Small intestine (tissue), 7 donors: ENCODE results near the gene KLHL30. TPM values are rescaled to one million over a fixed set of nuclear protein-coding genes. Genes with fewer than 3 reads are reported as not detected.

Source experiments
- DNase-seq, 2 donors: peaks; one replicate each; pipeline versions ENCODE4 v3.0.0 to v3.0.0-alpha.2; 2013
- FAIRE-seq: peaks from 2 replicates; lab custom pipeline; 2012; peaks lifted over from hg19 to GRCh38; lab: Jason Lieb, UNC
- H3K27ac ChIP-seq, 3 donors: one replicate each; pipeline ENCODE4 v1.5.1; 2013; ENCODE audit warnings: low read length in 2 of 3, mild to moderate bottlenecking in 2 of 3, control low read depth in 1 of 3, inconsistent platforms in 1 of 3, low read depth in 1 of 3, moderate library complexity in 1 of 3
- H3K27me3 ChIP-seq, 3 donors: one replicate each; pipeline ENCODE4 v1.6.1; 2013; ENCODE audit warnings: low read length in 3 of 3, inconsistent platforms in 1 of 3; ENCODE audit not compliant: control insufficient read depth in 3 of 3, insufficient read depth in 3 of 3
- H3K36me3 ChIP-seq, 3 donors: one replicate each; pipeline ENCODE4 v1.6.1; 2013; ENCODE audit warnings: low read length in 3 of 3, inconsistent platforms in 1 of 3, low read depth in 1 of 3, mild to moderate bottlenecking in 1 of 3, moderate library complexity in 1 of 3; ENCODE audit not compliant: control insufficient read depth in 3 of 3, insufficient read depth in 2 of 3
- H3K4me1 ChIP-seq, 3 donors: one replicate each; pipeline ENCODE4 v1.6.1; 2013; ENCODE audit warnings: low read length in 2 of 3, inconsistent platforms in 1 of 3, low read depth in 1 of 3, mild to moderate bottlenecking in 1 of 3, moderate library complexity in 1 of 3; ENCODE audit not compliant: control insufficient read depth in 3 of 3, insufficient read depth in 2 of 3
- H3K4me3 ChIP-seq, 3 donors: one replicate each; pipeline ENCODE4 v1.5.1; 2013; ENCODE audit warnings: low read length in 3 of 3, control low read depth in 1 of 3, inconsistent platforms in 1 of 3, low read depth in 1 of 3, mild to moderate bottlenecking in 1 of 3, moderate library complexity in 1 of 3
- H3K9me3 ChIP-seq, 2 donors: one replicate each; pipeline ENCODE4 v1.6.1; 2013; ENCODE audit warnings: low read depth in 1 of 2, low read length in 1 of 2; ENCODE audit not compliant: control insufficient read depth in 2 of 2, insufficient read depth in 1 of 2
- WGBS, 3 donors: extraction: QIAGEN DNeasy Blood & Tissue Kit; methylation state at CpG; one replicate each; pipeline ENCODE4 v1.1.7; 2013; 5-methylcytosine and 5-hydroxymethylcytosine counted together
- polyA plus RNA-seq, 4 donors: library from polyadenylated mRNA; stranded (reverse) in 3 of 4; unstranded in 1 of 4; fragments of 200-250 nt in 3 of 4; fragments of 120-200 nt in 1 of 4; gene quantifications; one replicate each; pipeline versions ENCODE4 v1.2.1 to v1.2.3, GENCODE V29; 2013
- donor health status: healthy with polysubstance abuse.
- donor health status: control.
- donor health status: control.
- donor health status: Bipolar disorder and iron deficiency.
- donor health status: healthy.

KLHL30 gene
- polyA plus RNA-seq, 4 donors, result 0.07 to 0.39 TPM; not detected in 2

GRCh38 chr2:238100821-238101771 is 37.4 kb upstream of the KLHL30 start:
- no peak overlapping the region for H3K4me3 ChIP-seq
- WGBS, 3 donors, result 91% methylated on average over 24 to 28 of the region's 28 CpGs
- no peaks in the 10 kb centered on the region for H3K9me3 ChIP-seq
- H3K36me3 ChIP-seq, result peaks cover 0 to 18% (median 0%) of the 10 kb centered on the region in 3 donors
- no peak overlapping the region for H3K27ac ChIP-seq
- H3K27me3 ChIP-seq, result no peaks in the 10 kb centered on the region
- DNase-seq (no peak), FAIRE-seq (no peak)
- peaks cover 0 to 3% (median 0%) of the 10 kb centered on the region in 3 donors for H3K4me1 ChIP-seq

GRCh38 chr2:238101891-238102841 is 36.3 kb upstream of the KLHL30 start:
- FAIRE-seq (no peak), DNase-seq (no peak)
- no peak overlapping the region for H3K4me3 ChIP-seq
- no peak overlapping the region for H3K27ac ChIP-seq
- H3K27me3 ChIP-seq, result no peaks in the 10 kb centered on the region
- peaks cover 0 to 11% (median 0%) of the 10 kb centered on the region in 3 donors for H3K36me3 ChIP-seq
- peaks cover 0 to 3% (median 0%) of the 10 kb centered on the region in 3 donors for H3K4me1 ChIP-seq
- H3K9me3 ChIP-seq, result no peaks in the 10 kb centered on the region
- WGBS, 3 donors, result 77 to 88% (median 87%) methylated on average over 20 to 30 of the region's 30 CpGs

GRCh38 chr2:238102865-238103264 is 35.6 kb upstream of the KLHL30 start:
- Histone ChIP-seq H3K4me1 (peaks cover 0 to 3% (median 0%) of the 10 kb centered on the region in 3 donors), H3K4me3 (no peak overlapping the region), H3K9me3 (no peaks in the 10 kb centered on the region), H3K27me3 (no peaks in the 10 kb centered on the region), H3K27ac (no peak overlapping the region), H3K36me3 (peaks cover 0 to 11% (median 0%) of the 10 kb centered on the region in 3 donors)
- DNase-seq (no peak), FAIRE-seq (no peak)
- 81 to 89% (median 84%) methylated on average over 10 of the region's 10 CpGs for WGBS, 3 donors

- no peak for DNase-seq
- FAIRE-seq, result no peak
Measured at GRCh38 chr2:238103465-238104225, 34.8 kb upstream of the KLHL30 start.

GRCh38 chr2:238104226-238104690 is 34.2 kb upstream of the KLHL30 start:
- Histone ChIP-seq H3K27me3 (no peaks in the 10 kb centered on the region), H3K4me3 (no peak overlapping the region), H3K27ac (no peak overlapping the region), H3K9me3 (no peaks in the 10 kb centered on the region), H3K36me3 (peaks cover 0 to 3% (median 0%) of the 10 kb centered on the region in 3 donors), H3K4me1 (no peaks in the 10 kb centered on the region)
- FAIRE-seq (no peak), DNase-seq (no peak)
- WGBS, 3 donors, result 88 to 91% (median 89%) methylated on average over 9 to 14 of the region's 14 CpGs

More at GRCh38 chr2:238103465-238104225, 34.8 kb upstream of the KLHL30 start:
- Histone ChIP-seq H3K27me3 (no peaks in the 10 kb centered on the region), H3K4me1 (peaks cover 0 to 2% (median 0%) of the 10 kb centered on the region in 3 donors), H3K4me3 (no peak overlapping the region), H3K9me3 (no peaks in the 10 kb centered on the region), H3K36me3 (peaks cover 0 to 6% (median 0%) of the 10 kb centered on the region in 3 donors), H3K27ac (no peak overlapping the region)
- WGBS, 3 donors, result 85 to 93% (median 90%) methylated on average over 18 of the region's 18 CpGs

GRCh38 chr2:238104691-238105371 is 33.6 kb upstream of the KLHL30 start:
- DNase-seq (no peak), FAIRE-seq (no peak)
- H3K4me3 ChIP-seq, result no peak overlapping the region
- H3K27ac ChIP-seq, result no peak overlapping the region
- H3K36me3 ChIP-seq, result no peaks in the 10 kb centered on the region
- H3K9me3 ChIP-seq, result no peaks in the 10 kb centered on the region
- no peaks in the 10 kb centered on the region for H3K4me1 ChIP-seq
- no peaks in the 10 kb centered on the region for H3K27me3 ChIP-seq
- 92 to 94% (median 92%) methylated on average over 19 to 21 of the region's 21 CpGs for WGBS, 3 donors

- peaks cover 0 to 3% of the 10 kb centered on the region in 2 donors for H3K9me3 ChIP-seq
- WGBS, 3 donors, result 90% methylated on average over 23 to 28 of the region's 28 CpGs
- no peaks in the 10 kb centered on the region for H3K4me1 ChIP-seq
- DNase-seq (no peak), FAIRE-seq (no peak)
- H3K27ac ChIP-seq, result no peak overlapping the region
- H3K4me3 ChIP-seq, result no peak overlapping the region
- H3K36me3 ChIP-seq, result no peaks in the 10 kb centered on the region
- H3K27me3 ChIP-seq, result no peaks in the 10 kb centered on the region
Measured at GRCh38 chr2:238105506-238106338, 32.7 kb upstream of the KLHL30 start.
